H9 (cell line): Measurements from ENCODE around the gene MATK. TPM values are rescaled to one million over a fixed set of nuclear protein-coding genes. Genes with fewer than 3 reads are reported as not detected.

Experiments used
- DNase-seq: peaks from one replicate; pipeline ENCODE4 v3.0.0-alpha.2; 2017
- H2AFZ ChIP-seq: one replicate; pipeline ENCODE4 v1.6.1; 2013; ENCODE audit warnings: mild to moderate bottlenecking, low read length, control low read depth, moderate library complexity
- H2AK5ac ChIP-seq: 2 replicates; pipeline ENCODE4 v1.6.1; 2013; ENCODE audit warnings: low read length, control low read depth, mixed read lengths; ENCODE audit not compliant: insufficient read length
- H2BK120ac ChIP-seq: one replicate; pipeline ENCODE4 v1.6.1; 2013; ENCODE audit warnings: low read depth, mild to moderate bottlenecking, low read length, control low read depth, inconsistent platforms; ENCODE audit not compliant: poor library complexity, severe bottlenecking
- H2BK12ac ChIP-seq: 2 replicates; pipeline ENCODE4 v1.6.1; 2013; ENCODE audit warnings: low read length, control low read depth, mixed read lengths, low read depth; ENCODE audit not compliant: insufficient read length
- H2BK15ac ChIP-seq: 2 replicates; pipeline ENCODE4 v1.6.1; 2013; ENCODE audit warnings: low read depth, low read length, control low read depth
- H2BK20ac ChIP-seq: one replicate; pipeline ENCODE4 v1.6.1; 2013; ENCODE audit warnings: low read depth, mild to moderate bottlenecking, low read length, control low read depth, inconsistent platforms; ENCODE audit not compliant: poor library complexity, severe bottlenecking
- H2BK5ac ChIP-seq: 2 replicates; pipeline ENCODE4 v1.6.1; 2013; ENCODE audit warnings: low read length, control low read depth, mixed read lengths; ENCODE audit not compliant: insufficient read length
- H3K14ac ChIP-seq: 2 replicates; pipeline ENCODE4 v1.6.1; 2013; ENCODE audit warnings: low read length, control low read depth; ENCODE audit not compliant: insufficient read depth
- H3K18ac ChIP-seq: 2 replicates; pipeline ENCODE4 v1.6.1; 2013; ENCODE audit warnings: low read depth, mild to moderate bottlenecking, mixed read lengths, low read length, control low read depth; ENCODE audit not compliant: insufficient read length
- H3K23ac ChIP-seq: 2 replicates; pipeline ENCODE4 v1.6.1; 2013; ENCODE audit warnings: low read length, control low read depth, mixed read lengths, low read depth; ENCODE audit not compliant: insufficient read length
- H3K23me2 ChIP-seq: 2 replicates; pipeline ENCODE4 v1.6.1; 2013; ENCODE audit warnings: low read depth, mild to moderate bottlenecking, mixed read lengths, low read length, control low read depth; ENCODE audit not compliant: insufficient read length, poor library complexity, severe bottlenecking
- H3K27ac ChIP-seq: 2 replicates; pipeline ENCODE4 v1.5.1; 2013; ENCODE audit warnings: low read length, control low read depth, mixed read lengths, low read depth; ENCODE audit not compliant: insufficient read length
- H3K27me3 ChIP-seq: 2 replicates; pipeline ENCODE4 v1.6.1; 2013; ENCODE audit warnings: low read length, control low read depth, inconsistent platforms; ENCODE audit not compliant: insufficient read depth
- H3K4ac ChIP-seq: 2 replicates; pipeline ENCODE4 v1.6.1; 2013; ENCODE audit warnings: low read depth, mild to moderate bottlenecking, control low read depth, inconsistent platforms, low read length, moderate library complexity
- H3K4me1 ChIP-seq: 2 replicates; pipeline ENCODE4 v1.6.1; 2013; ENCODE audit warnings: low read length, control low read depth, inconsistent platforms; ENCODE audit not compliant: insufficient read depth
- H3K4me2 ChIP-seq: 2 replicates; pipeline ENCODE4 v1.6.1; 2013; ENCODE audit warnings: low read length, control low read depth, mixed read lengths; ENCODE audit not compliant: insufficient read length, insufficient read depth
- H3K56ac ChIP-seq: 2 replicates; pipeline ENCODE4 v1.6.1; 2013; ENCODE audit warnings: low read depth, mild to moderate bottlenecking, mixed read lengths, low read length, control low read depth; ENCODE audit not compliant: insufficient read length
- H3K79me1 ChIP-seq: 2 replicates; pipeline ENCODE4 v1.6.1; 2013; ENCODE audit warnings: low read depth, mild to moderate bottlenecking, moderate library complexity, low read length, control low read depth, inconsistent platforms; ENCODE audit not compliant: insufficient read depth, poor library complexity, severe bottlenecking
- H3K79me2 ChIP-seq: 2 replicates; pipeline ENCODE4 v1.6.1; 2013; ENCODE audit warnings: low read length, control low read depth, inconsistent platforms; ENCODE audit not compliant: insufficient read depth
- H3K9ac ChIP-seq: 2 replicates; pipeline ENCODE4 v1.6.1; 2013; ENCODE audit warnings: low read length, control low read depth, mixed read lengths; ENCODE audit not compliant: insufficient read length; ENCODE audit errors: extremely low read depth
- H3K9me3 ChIP-seq: one replicate; pipeline ENCODE4 v1.6.1; 2013; ENCODE audit warnings: low read depth, low read length, inconsistent platforms; ENCODE audit not compliant: control insufficient read depth
- H3T11ph ChIP-seq: one replicate; pipeline ENCODE4 v1.6.1; 2013; ENCODE audit warnings: mild to moderate bottlenecking, low read length, control low read depth, inconsistent platforms
- H4K20me1 ChIP-seq: one replicate; pipeline ENCODE4 v1.6.1; 2013; ENCODE audit not compliant: control insufficient read depth, insufficient read length, insufficient read depth
- H4K5ac ChIP-seq: 2 replicates; pipeline ENCODE4 v1.6.1; 2013; ENCODE audit warnings: low read depth, mild to moderate bottlenecking, mixed read lengths, low read length, control low read depth; ENCODE audit not compliant: insufficient read length
- H4K8ac ChIP-seq: replicated peaks from 2 replicates; pipeline ENCODE4 v1.6.1; 2013; ENCODE audit warnings: low read length, control low read depth, mixed read lengths, low read depth; ENCODE audit not compliant: insufficient read length
- H4K91ac ChIP-seq: 2 replicates; pipeline ENCODE4 v1.6.1; 2013; ENCODE audit warnings: low read depth, mild to moderate bottlenecking, moderate library complexity, mixed read lengths, low read length, control low read depth; ENCODE audit not compliant: insufficient read length
- H3K27ac Mint-ChIP-seq, 3 experiments: 2 replicates in 2 of 3; 3 replicates in 1 of 3; pipeline ENCODE4 v1.8.0; 2020 to 2021; ENCODE audit warnings: mixed read lengths in 3 of 3, mild to moderate bottlenecking in 1 of 3, moderate library complexity in 1 of 3
- H3K27me3 Mint-ChIP-seq: 2 replicates; pipeline ENCODE4 v1.8.0; 2021; ENCODE audit warnings: low read depth, mild to moderate bottlenecking, moderate library complexity, mixed read lengths
- H3K36me3 Mint-ChIP-seq, 3 experiments: 2 replicates in 2 of 3; 3 replicates in 1 of 3; pipeline ENCODE4 v1.8.0; 2020 to 2021; ENCODE audit warnings: low read depth in 3 of 3, mixed read lengths in 3 of 3; ENCODE audit not compliant: insufficient read depth in 1 of 3
- H3K4me1 Mint-ChIP-seq, 2 experiments: 2 replicates each; pipeline ENCODE4 v1.8.0; 2020; ENCODE audit warnings: mixed read lengths in 2 of 2
- H3K4me3 Mint-ChIP-seq, 2 experiments: 2 replicates in 1 of 2; 3 replicates in 1 of 2; pipeline ENCODE4 v1.8.0; 2020 to 2021; ENCODE audit warnings: mild to moderate bottlenecking in 2 of 2, mixed read lengths in 2 of 2, moderate library complexity in 1 of 2
- H3K9me3 Mint-ChIP-seq, 2 experiments: 2 replicates in 1 of 2; 3 replicates in 1 of 2; pipeline ENCODE4 v1.8.0; 2020; ENCODE audit warnings: mild to moderate bottlenecking in 2 of 2, mixed read lengths in 2 of 2, moderate library complexity in 1 of 2
- CTCF ChIP-seq: fragments of 200-600 bp; sonication (generic); conservative IDR thresholded peaks from 3 replicates; pipeline ENCODE4 v1.8.0; 2021; ENCODE audit warnings: antibody characterized with exemption, mild to moderate bottlenecking
- WGBS: extraction: QIAGEN DNeasy Blood & Tissue Kit; methylation state at CpG from one replicate; pipeline ENCODE4 v1.1.7; 2013; ENCODE audit warnings: missing lambda C conversion rate, low lambda C conversion rate, mixed read lengths; ENCODE audit not compliant: insufficient read length; ENCODE audit errors: extremely low coverage; 5-methylcytosine and 5-hydroxymethylcytosine counted together
- total RNA-seq: library from RNA; stranded (reverse); gene quantifications from 2 replicates; pipeline ENCODE4 v1.2.1, GENCODE V29; 2021

MATK gene
- total RNA-seq, 1 experiment from 2014 or later: 13.5 TPM

GRCh38 chr19:3730457-3730958 lies 55.7 kb downstream of the MATK start:
- H3K27me3 Mint-ChIP-seq: no peaks in the 10 kb centered on the region

More at GRCh38 chr19:3730457-3730958, 55.7 kb downstream of the MATK start:
- Histone ChIP-seq H2AK5ac (no peak overlapping the region), H4K5ac (no peak overlapping the region), H3K23ac (no peak overlapping the region), H3K9ac (no peak overlapping the region), H3K14ac (no peak overlapping the region), H2AFZ (no peak overlapping the region), H3K79me1 (no peaks in the 10 kb centered on the region), H2BK5ac (no peak overlapping the region), H2BK120ac (no peak overlapping the region), H3K27me3 (no peaks in the 10 kb centered on the region), H2BK20ac (no peak overlapping the region), H3T11ph (no peak overlapping the region), H3K4me1 (no peaks in the 10 kb centered on the region), H3K27ac (no peak overlapping the region), H2BK12ac (no peak overlapping the region), H3K56ac (no peak overlapping the region), H3K9me3 (no peaks in the 10 kb centered on the region), H3K4me2 (no peak overlapping the region), H4K91ac (no peak overlapping the region), H4K20me1 (no peaks in the 10 kb centered on the region), H3K4ac (no peak overlapping the region), H3K18ac (no peak overlapping the region), H2BK15ac (no peak overlapping the region), H3K79me2 (no peaks in the 10 kb centered on the region), H3K23me2 (no peaks in the 10 kb centered on the region), H4K8ac (no peak overlapping the region)
- no peak for DNase-seq
- Mint-ChIP-seq H3K9me3 (no peaks in the 10 kb centered on the region), H3K4me1 (peaks cover 11 to 23% of the 10 kb centered on the region in 2 experiments), H3K4me3 (no peak overlapping the region), H3K36me3 (peaks cover 0 to 29% (median 5%) of the 10 kb centered on the region in 3 experiments; a peak in 5 of 7 replicates), H3K27ac (peak overlapping the region in 2 of 3 experiments; percentile 18 to 28; a peak in 2 of 7 replicates)
- no peak for TF ChIP-seq CTCF
- WGBS: no CpG with 5 or more reads among the region's 32 CpGs

Other genes with a start within 250 kb of the MATK start
- 1.2 and 1.3 TPM in 2 replicates for gene TEKTIP1, start 247.2 kb downstream of the MATK start, total RNA-seq
- gene MFSD12, start 228.8 kb downstream of the MATK start, total RNA-seq: 51.5 and 58.8 TPM in 2 replicates
- 58.1 and 58.9 TPM in 2 replicates for gene HMG20B, start 213.4 kb downstream of the MATK start, total RNA-seq
- 1.6 and 1.9 TPM in 2 replicates for gene GIPC3, start 200.9 kb downstream of the MATK start, total RNA-seq
- 0.63 and 0.64 TPM in 2 replicates for gene TBXA2R, start 179.5 kb downstream of the MATK start, total RNA-seq
- gene CACTIN, start 159.6 kb downstream of the MATK start, total RNA-seq: 35.9 and 37.3 TPM in 2 replicates
- gene PIP5K1C, start 85.9 kb downstream of the MATK start, total RNA-seq: 41.7 and 42.2 TPM in 2 replicates
- gene TJP3, start 78.0 kb downstream of the MATK start, total RNA-seq: 27.3 and 27.9 TPM in 2 replicates
- 21.3 and 21.8 TPM in 2 replicates for gene APBA3, start 24.7 kb downstream of the MATK start, total RNA-seq
- 60.0 and 65.5 TPM in 2 replicates for gene MRPL54, start 23.7 kb downstream of the MATK start, total RNA-seq
- not detected in 2 replicates for gene RAX2, start 14.2 kb downstream of the MATK start, total RNA-seq
- 18.3 and 18.5 TPM in 2 replicates for gene ZFR2, start 82.7 kb upstream of the MATK start, total RNA-seq
- gene ATCAY, start 94.3 kb upstream of the MATK start, total RNA-seq: 12.2 and 13.9 TPM in 2 replicates
- 60.0 and 62.7 TPM in 2 replicates for gene NMRK2, start 146.7 kb upstream of the MATK start, total RNA-seq
- 114 and 121 TPM in 2 replicates for gene DAPK3, start 184.7 kb upstream of the MATK start, total RNA-seq
- 3,615 and 3,676 TPM in 2 replicates for gene EEF2, start 199.1 kb upstream of the MATK start, total RNA-seq
- gene PIAS4, start 221.4 kb upstream of the MATK start, total RNA-seq: 52.0 and 59.4 TPM in 2 replicates